NCI-H2196 (cell line): ENCODE measurements around the gene AKT3.
"Not testable (repeated sequence)": the region's sequence is repeated elsewhere in the genome, so short reads cannot be mapped to it uniquely, and the experiment has no call there.

Experiments used
- DNase-seq: peaks from one replicate; lab custom pipeline; 2025; ENCODE audit not compliant: unreplicated experiment; lab: John Stamatoyannopoulos, UW

The AKT3 gene

GRCh38 chr1:243621973-243622372 is 228.1 kb downstream of the AKT3 start:
- no peak for DNase-seq

GRCh38 chr1:243620096-243620495 is 229.9 kb downstream of the AKT3 start:
- no peak for DNase-seq

- DNase-seq, result no peak
Measured at GRCh38 chr1:243609698-243610097, 240.3 kb downstream of the AKT3 start.

DNA sequence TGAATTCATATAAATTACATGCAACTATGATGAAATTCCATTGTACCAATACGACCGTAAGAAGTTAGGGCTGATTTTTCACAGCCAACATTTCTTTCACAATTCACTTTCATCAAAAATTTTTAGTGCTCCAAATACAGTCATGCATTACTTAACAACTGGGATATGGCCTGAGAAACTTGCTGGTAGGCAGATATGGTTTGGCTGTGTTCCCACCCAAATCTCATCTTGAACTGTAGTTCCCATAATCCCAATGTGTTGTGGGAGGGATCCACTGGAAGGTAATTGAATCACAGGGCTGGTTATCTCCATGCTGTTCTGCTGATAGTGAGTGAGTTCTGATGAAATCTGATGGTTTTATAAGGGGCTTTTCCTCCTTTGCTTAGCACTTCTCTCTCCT is 244.4 kb downstream of the AKT3 start:
- DNase-seq, result no peak

GRCh38 chr1:243601720-243602119 is 248.3 kb downstream of the AKT3 start:
- DNase-seq, result no peak

DNA sequence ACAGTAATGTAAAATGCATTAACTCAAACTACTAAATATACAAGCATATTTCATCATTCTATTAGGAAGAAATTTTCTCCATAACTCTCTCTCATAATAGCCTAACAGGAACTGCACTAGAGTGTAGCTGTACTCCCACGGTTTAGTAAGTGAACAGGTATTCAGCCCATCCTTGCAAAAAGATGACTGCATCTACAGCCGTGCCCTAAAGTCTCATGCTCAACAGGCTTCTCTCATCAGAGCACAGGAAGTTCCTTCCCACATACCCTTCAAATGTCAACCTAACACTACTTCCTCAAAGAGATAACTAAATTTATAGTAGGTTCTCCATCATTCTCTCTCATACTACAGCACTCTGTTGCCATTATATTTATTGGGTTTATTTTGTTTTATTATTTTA is 251.6 kb downstream of the AKT3 start:
- DNase-seq, result no peak

DNA sequence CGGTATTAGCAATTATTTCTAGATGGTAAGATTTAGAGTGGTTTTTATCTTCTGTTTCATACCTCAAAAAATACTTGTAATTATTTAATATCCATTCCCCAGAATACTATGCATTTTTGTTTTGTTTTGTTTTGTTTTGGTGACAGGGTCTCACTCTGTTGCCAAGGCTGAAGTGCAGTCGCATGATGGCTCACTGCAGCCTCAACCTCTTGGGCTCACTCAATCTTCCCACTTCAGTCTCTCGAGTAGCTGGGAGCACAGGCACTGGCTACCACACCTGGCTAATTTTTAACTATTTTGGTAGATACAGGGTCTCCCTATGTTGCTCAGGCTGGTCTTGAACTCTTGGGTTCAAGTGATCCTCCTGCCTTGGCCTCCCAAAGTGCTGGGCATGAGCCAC is 252.7 kb downstream of the AKT3 start:
- DNase-seq, result no peak

- no peak for DNase-seq
Measured at GRCh38 chr1:243596431-243597062, 253.5 kb downstream of the AKT3 start.

GRCh38 chr1:243595527-243596210 is 254.4 kb downstream of the AKT3 start:
- DNase-seq, result no peak

DNA sequence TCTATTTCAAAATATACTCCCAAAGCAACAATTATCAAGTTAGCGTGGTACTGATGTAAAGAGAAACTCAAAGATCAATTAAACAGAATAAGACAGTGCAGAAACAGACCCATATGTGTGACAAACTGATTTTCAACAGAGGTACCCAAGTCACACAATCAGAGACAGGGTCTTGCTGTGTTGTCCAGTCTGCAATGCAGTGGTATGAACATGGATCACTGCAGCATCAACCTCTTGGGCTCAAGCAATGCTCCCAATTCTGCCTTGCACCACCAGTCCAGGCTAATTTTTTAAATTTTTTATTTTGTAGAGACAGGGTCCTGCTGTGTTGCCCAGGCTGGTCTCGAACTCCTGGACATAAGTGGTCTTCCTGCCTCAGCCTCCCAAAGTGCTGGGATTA is 255.6 kb downstream of the AKT3 start:
- no peak for DNase-seq

DNA sequence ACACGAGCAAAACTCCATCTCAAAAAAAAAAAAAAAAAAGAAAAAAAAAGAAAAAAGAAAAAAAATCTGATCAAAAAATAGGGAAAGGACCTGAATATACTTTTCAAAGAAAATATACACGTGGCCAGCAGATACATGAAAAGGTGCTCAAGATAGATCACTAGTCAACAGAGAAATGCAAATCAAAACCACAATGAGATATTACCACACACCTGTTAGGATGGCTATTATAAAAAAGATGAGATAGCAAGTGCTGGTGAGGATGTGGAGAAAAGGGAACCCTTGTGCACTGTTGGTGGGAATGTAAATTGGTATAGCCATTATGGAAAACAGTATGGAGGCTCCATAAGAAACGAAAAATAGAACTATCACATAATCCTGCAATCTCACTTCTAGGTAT is 260.8 kb downstream of the AKT3 start:
- DNase-seq, result not testable (repeated sequence)

- no peak for DNase-seq
Measured at GRCh38 chr1:243587823-243588560, 262.1 kb downstream of the AKT3 start.

DNA sequence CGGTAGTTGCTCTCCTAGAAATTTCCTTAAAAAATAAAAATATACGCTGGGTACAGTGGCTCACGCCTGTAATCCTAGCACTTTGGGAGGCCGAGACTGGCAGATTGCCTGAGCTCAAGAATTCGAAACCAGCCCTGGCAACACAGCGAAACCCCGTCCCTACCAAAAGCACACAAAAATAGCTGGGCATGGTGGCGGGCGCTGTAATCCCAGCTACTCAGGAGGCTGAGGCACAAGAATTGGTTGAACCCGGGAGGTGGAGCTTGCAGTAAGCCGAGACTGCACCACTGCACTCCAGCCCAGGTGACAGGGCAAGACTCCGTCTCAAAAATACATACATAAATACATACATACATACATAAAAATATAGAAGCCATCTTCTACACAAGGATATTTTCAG is 262.8 kb downstream of the AKT3 start:
- no peak for DNase-seq

- no peak for DNase-seq
Measured at GRCh38 chr1:243585982-243586381, 264.1 kb downstream of the AKT3 start.

- DNase-seq, result no peak
Measured at GRCh38 chr1:243582326-243582725, 267.7 kb downstream of the AKT3 start.

DNA sequence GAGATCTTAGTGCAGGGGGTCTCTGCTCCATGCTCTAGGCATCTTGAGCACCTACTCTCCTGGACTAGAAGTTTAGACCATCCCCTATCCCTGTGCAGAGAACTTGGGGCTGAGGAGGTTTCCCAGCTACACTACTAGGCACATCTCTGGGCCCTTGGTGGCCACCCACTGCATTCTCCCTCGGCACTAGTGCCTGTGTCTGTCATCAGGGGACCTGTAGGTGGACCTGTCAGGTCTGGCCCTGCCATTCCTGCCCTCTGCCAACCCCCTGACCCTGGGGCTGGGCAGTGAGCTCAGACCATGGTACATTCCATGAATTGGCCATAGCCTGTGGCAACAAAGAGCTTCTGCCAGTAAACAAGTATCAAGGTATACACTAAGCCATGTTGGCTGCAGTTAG is 269.1 kb downstream of the AKT3 start:
- DNase-seq, result no peak

GRCh38 chr1:243580072-243580471 is 270.0 kb downstream of the AKT3 start:
- no peak for DNase-seq

DNA sequence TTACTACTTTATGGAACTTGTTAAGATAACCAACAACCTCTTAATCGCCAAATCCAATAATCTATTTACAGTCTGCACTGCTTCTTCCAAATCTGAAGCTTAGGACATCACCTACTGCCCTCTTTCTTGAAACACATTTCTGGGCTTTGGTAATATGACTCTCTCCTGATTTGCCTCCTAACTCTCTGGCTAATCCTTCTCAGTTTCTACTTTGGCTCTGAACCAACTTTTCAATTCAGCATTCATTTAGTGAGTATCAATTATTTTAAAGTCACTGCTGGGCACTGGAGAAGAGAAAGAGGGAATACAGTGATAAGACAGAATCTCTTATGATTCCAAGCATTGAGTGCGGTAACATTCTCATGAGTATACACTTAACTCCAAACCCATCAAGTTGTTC is 275.0 kb downstream of the AKT3 start:
- no peak for DNase-seq

- no peak for DNase-seq
Measured at GRCh38 chr1:243572940-243573339, 277.1 kb downstream of the AKT3 start.

DNA sequence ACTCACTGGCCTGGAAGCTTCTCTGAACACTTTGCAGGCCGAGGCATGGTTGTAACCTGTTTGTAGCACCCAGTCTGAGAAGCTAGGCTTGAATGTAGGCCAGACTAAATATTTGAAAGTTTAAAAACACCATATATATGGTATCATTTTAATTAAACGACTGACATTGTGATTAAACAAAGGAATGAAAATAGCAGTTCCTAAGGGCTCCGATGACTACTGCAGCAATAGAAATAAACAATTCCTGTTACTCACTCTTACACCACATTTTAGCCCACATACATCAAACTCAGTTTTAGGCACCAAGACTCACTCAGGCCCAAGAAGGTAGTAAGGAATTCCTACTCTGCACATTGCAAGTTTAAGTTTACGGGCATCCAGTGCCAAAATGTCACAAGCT is 281.2 kb downstream of the AKT3 start:
- DNase-seq, result no peak

DNA sequence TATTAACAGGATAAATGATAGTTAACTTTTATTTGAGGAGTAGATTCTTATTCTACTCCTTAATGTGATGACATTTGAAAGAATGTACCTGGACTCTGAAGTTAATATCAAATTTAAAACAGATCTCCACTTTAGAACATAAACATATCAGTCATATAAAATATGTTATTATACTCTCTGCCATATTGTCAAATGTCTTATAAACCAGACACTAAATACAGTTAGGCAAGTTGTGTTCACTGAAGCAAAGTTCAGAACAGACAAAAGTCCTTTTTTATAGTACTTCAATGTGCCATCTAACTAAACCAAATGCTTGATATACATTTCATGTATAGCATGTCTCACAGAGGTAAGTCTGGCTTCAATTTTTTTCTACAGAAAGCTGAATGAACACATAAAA is 285.2 kb downstream of the AKT3 start:
- DNase-seq, result no peak

- no peak for DNase-seq
Measured at GRCh38 chr1:243563732-243564131, 286.3 kb downstream of the AKT3 start.
